ENCODE results near the gene AQP1. TPM values are rescaled to one million over a fixed set of nuclear protein-coding genes. Genes with fewer than 3 reads are reported as not detected.

Gene AQP1
- total and polyA plus RNA-seq, 8 donors: 3.8 to 158 (median 52.5) TPM

DNA sequence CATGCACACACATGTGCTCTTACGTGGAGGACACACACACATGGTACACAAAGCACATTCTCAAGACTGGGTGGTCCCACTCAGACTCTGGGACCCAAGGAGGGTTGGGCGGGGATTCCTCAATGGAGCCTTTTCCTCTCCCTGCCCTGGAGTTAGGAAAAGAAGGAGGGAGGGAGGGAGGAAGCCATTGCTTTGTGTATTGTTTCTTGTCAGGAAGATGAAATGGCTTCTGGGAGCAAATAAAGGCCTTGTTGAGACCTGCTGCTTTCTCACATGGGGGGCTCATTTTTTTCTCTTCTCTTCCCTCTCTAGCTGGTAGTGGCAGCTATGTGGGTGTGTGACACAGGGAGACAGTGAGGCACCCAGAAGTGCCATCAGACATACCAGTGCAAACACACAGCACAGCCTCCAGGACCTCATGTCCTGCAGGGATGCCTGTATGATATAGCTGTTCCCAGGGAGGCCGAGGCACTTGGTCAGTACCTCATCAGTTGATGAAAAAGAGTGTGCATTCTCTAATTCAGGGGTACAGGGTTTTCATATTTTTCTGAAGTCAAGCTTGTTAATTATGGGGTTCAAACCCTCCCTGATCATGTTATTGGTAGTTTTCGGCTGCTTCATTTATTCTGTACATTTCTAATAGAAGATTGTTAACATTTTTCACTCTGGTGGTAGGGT lies 5.7 kb downstream of the AQP1 start:
- H3K4me3 ChIP-seq: no peak overlapping the region
- intact Hi-C loops (cut with DNase I; ENCODE audit: low total_unique reads): no loop called here
- H3K27me3 ChIP-seq: no peaks in the 10 kb centered on the region
- TF ChIP-seq, protein P1, sequence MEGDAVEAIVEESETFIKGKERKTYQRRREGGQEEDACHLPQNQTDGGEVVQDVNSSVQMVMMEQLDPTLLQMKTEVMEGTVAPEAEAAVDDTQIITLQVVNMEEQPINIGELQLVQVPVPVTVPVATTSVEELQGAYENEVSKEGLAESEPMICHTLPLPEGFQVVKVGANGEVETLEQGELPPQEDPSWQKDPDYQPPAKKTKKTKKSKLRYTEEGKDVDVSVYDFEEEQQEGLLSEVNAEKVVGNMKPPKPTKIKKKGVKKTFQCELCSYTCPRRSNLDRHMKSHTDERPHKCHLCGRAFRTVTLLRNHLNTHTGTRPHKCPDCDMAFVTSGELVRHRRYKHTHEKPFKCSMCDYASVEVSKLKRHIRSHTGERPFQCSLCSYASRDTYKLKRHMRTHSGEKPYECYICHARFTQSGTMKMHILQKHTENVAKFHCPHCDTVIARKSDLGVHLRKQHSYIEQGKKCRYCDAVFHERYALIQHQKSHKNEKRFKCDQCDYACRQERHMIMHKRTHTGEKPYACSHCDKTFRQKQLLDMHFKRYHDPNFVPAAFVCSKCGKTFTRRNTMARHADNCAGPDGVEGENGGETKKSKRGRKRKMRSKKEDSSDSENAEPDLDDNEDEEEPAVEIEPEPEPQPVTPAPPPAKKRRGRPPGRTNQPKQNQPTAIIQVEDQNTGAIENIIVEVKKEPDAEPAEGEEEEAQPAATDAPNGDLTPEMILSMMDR (IDR thresholded peaks at IDR 0.05): no peak
- TF ChIP-seq POLR2AphosphoS5 (IDR thresholded peaks at IDR 0.05) (no peak), EP300 (IDR thresholded peaks at IDR 0.05) (no peak), POLR2A (IDR thresholded peaks at IDR 0.05) (no peak)
- peak overlapping the region in 2 of 5 donors; percentile 79 to 82 for H3K27ac ChIP-seq
- WGBS, 5 donors: 77 to 90% (median 89%) methylated on average over 4 of the region's 4 CpGs
- no peak for DNase-seq
- no peaks in the 10 kb centered on the region for H3K9me3 ChIP-seq
- H3K36me3 ChIP-seq: peaks cover 0 to 5% (median 1%) of the 10 kb centered on the region in 4 donors
- peaks cover 5 to 65% (median 32%) of the 10 kb centered on the region in 4 donors for H3K4me1 ChIP-seq

DNA sequence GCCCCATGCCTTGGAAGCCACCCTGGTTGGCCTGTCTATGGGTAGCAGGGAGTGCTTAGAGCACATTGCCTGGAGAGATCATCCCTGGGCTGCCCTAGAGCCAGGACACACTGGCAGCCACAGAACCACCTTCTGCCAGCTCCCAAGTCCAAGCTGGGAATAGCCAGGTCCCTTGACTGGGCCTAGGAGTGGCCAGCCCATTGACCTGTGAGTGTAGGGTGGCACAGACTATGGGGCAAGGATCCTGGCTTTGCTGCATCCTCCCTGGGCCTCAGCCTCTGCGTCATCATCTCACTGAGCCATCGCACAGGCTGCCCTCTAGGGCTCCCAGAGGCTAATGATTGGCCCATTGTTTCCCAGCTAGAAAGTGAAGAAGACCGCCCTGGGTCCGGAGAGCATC lies 7.0 kb downstream of the AQP1 start:
- Histone ChIP-seq H3K27me3 (no peaks in the 10 kb centered on the region), H3K9me3 (no peaks in the 10 kb centered on the region), H3K27ac (peak overlapping the region in 3 of 5 donors; percentile 26 to 68 (median 58)), H3K4me1 (peaks cover 5 to 64% (median 31%) of the 10 kb centered on the region in 4 donors), H3K36me3 (peaks cover 0 to 18% (median 8%) of the 10 kb centered on the region in 4 donors), H3K4me3 (no peak overlapping the region)
- no peak for DNase-seq
- 88 to 100% (median 96%) methylated on average over 1 to 4 of the region's 4 CpGs for WGBS, 5 donors
- no peak for TF ChIP-seq POLR2AphosphoS5 (IDR thresholded peaks at IDR 0.05)
- TF ChIP-seq, protein P1 (IDR thresholded peaks at IDR 0.05): no peak
- no peak for TF ChIP-seq EP300 (IDR thresholded peaks at IDR 0.05)
- TF ChIP-seq POLR2A (IDR thresholded peaks at IDR 0.05): no peak
- intact Hi-C loops (cut with DNase I; ENCODE audit: low total_unique reads): no loop called here

DNA sequence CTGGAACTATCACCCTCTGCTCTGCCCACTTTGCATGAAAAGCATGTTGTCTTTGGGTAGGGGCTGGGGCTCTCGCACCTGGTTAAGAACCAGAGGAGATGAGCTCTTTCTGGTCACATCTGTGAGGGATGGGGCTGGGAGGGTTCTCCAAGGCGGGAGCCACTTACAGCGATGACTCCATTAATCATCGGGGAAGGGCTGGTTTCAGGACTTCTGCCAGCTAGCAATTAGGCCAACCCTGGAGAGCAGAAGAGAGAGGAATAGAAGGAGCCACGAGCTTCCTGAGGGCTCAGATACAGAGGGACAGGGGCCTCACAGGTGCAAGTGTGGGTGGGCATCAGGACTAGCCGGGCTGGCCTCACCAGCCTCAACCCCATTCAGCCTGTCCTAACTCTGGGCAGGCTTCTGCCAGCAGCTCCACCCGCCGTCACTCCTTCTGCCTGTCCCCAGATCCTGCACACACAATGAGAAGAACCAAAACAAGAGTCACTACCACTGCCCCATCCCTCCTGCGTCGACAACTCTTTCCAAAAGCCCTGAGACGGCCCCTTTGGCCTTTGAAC lies 8.4 kb downstream of the AQP1 start:
- Histone ChIP-seq H3K27me3 (no peaks in the 10 kb centered on the region), H3K36me3 (peaks cover 3 to 33% (median 18%) of the 10 kb centered on the region in 4 donors), H3K4me1 (peaks cover 0 to 50% (median 23%) of the 10 kb centered on the region in 4 donors), H3K9me3 (no peaks in the 10 kb centered on the region), H3K27ac (peak overlapping the region in 4 of 5 donors; percentile 4 to 74 (median 38)), H3K4me3 (no peak overlapping the region)
- no peak for DNase-seq
- TF ChIP-seq, protein P1 (IDR thresholded peaks at IDR 0.05): no peak
- TF ChIP-seq EP300 (IDR thresholded peaks at IDR 0.05) (no peak), POLR2A (IDR thresholded peaks at IDR 0.05) (no peak), POLR2AphosphoS5 (IDR thresholded peaks at IDR 0.05) (no peak)
- intact Hi-C loops (cut with DNase I; ENCODE audit: low total_unique reads): no loop called here
- 57 to 79% (median 67%) methylated on average over 10 to 11 of the region's 11 CpGs for WGBS, 5 donors

DNA sequence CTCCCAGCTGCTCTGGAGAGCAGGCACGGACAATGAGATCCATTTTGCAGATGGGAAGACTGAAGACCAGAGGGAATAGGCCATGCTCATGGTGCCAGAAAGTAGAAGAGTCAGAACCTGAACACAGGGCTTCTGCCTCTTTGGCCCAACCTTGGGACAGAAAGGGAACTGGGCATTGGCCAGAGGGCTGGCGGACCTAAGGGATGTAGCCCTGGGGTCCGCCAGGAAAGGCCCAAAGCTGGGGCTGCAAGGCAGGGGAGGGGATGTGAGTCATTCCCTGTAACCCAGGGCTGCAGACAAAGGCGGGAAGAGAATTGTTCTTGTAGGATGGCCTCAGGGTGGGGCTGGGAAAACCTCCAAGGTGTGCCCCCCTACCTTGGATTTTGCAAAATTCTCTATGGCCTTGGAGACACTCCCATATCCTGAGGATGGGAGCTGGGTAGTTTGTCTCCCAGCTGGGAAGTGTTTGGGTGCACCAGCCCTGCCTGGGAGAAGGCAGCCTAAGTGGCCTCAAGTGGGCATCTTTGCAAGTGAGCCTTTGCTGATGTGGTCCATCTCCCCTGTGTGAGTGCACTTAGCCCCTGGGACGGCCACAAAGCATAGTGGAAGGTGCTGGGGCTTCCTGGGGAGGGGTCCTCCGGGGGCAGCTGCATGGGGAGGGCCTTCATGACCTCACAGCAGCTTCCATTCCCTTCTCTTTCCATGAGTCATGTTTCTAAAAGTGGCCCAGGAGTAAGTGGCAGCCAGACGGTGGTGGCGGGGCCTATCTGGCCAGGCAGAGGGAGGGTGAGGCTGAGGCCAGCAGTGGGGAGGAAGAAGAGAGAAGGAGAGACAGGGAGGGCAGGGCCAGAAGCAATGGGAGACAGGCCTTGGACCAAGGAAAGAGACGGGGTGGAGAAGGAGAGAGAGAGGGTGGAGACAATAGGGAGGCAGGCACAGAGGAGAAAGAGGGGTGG lies 9.2 kb downstream of the AQP1 start:
- peaks cover 0 to 50% (median 21%) of the 10 kb centered on the region in 4 donors for H3K4me1 ChIP-seq
- TF ChIP-seq, protein P1 (IDR thresholded peaks at IDR 0.05): no peak
- TF ChIP-seq POLR2AphosphoS5 (IDR thresholded peaks at IDR 0.05) (no peak), POLR2A (IDR thresholded peaks at IDR 0.05) (no peak), EP300 (IDR thresholded peaks at IDR 0.05) (no peak)
- H3K4me3 ChIP-seq: no peak overlapping the region
- H3K27ac ChIP-seq: peak overlapping the region in 4 of 5 donors; percentile 4 to 74 (median 38)
- WGBS, 5 donors: 56 to 72% (median 66%) methylated on average over 9 of the region's 9 CpGs
- no peaks in the 10 kb centered on the region for H3K27me3 ChIP-seq
- H3K9me3 ChIP-seq: no peaks in the 10 kb centered on the region
- peaks cover 3 to 40% (median 19%) of the 10 kb centered on the region in 4 donors for H3K36me3 ChIP-seq
- DNase-seq: peak in 1 of 2 donors; percentile 73
- intact Hi-C loops (cut with DNase I; ENCODE audit: low total_unique reads): no loop called here
